Common myeloid progenitor, CD34-positive (primary cell): ENCODE data around the gene CLRN1. TPM values are rescaled to one million over a fixed set of nuclear protein-coding genes. Genes with fewer than 3 reads are reported as not detected.

ENCODE experiments used
- CTCF ChIA-PET: fragments of 350-600 bp; sonication (Branson Sonifier 250); formaldehyde crosslinking; loops from one replicate; lab custom pipeline; 2021; ENCODE audit warnings: antibody characterized with exemption; lab: Charles Lee
- POLR2A ChIA-PET: fragments of 350-600 bp; sonication (Branson Sonifier 250); formaldehyde crosslinking; loops from one replicate; lab custom pipeline; 2021; ENCODE audit warnings: antibody characterized with exemption; lab: Charles Lee
- DNase-seq, 3 donors: peaks; one replicate each; pipeline versions ENCODE4 v3.0.0 to v3.0.0-alpha.2; 2013
- H3K27ac ChIP-seq, 2 experiments: 1 replicate in 1 of 2; 2 replicates in 1 of 2; pipeline ENCODE4 v1.7.0; 2013; ENCODE audit warnings: inconsistent platforms in 2 of 2, low read length in 2 of 2, mild to moderate bottlenecking in 2 of 2, low read depth in 1 of 2, moderate library complexity in 1 of 2; ENCODE audit not compliant: severe bottlenecking in 2 of 2, insufficient read depth in 1 of 2, poor library complexity in 1 of 2
- H3K27me3 ChIP-seq, 5 experiments: replicated peaks in 2 of 5; 1 replicate in 3 of 5; 2 replicates in 2 of 5; pipeline versions ENCODE4 v1.6.1 to v1.7.0; 2013; ENCODE audit warnings: low read length in 4 of 5, mild to moderate bottlenecking in 2 of 5, moderate library complexity in 2 of 5, inconsistent platforms in 1 of 5; ENCODE audit not compliant: insufficient read depth in 5 of 5, control insufficient read depth in 4 of 5
- H3K36me3 ChIP-seq, 4 experiments: 1 replicate in 2 of 4; 2 replicates in 2 of 4; pipeline versions ENCODE4 v1.6.1 to v1.7.0; 2013; ENCODE audit warnings: low read length in 3 of 4, control low read depth in 1 of 4, mild to moderate bottlenecking in 1 of 4; ENCODE audit not compliant: control insufficient read depth in 4 of 4, insufficient read depth in 4 of 4
- H3K4me1 ChIP-seq, 4 experiments: 1 replicate in 3 of 4; 2 replicates in 1 of 4; pipeline versions ENCODE4 v1.6.1 to v1.7.1; 2013; ENCODE audit warnings: low read length in 3 of 4, mild to moderate bottlenecking in 3 of 4, control low read depth in 1 of 4, inconsistent platforms in 1 of 4, moderate library complexity in 1 of 4; ENCODE audit not compliant: control insufficient read depth in 4 of 4, insufficient read depth in 4 of 4; ENCODE audit errors: control extremely low read depth in 1 of 4
- H3K4me3 ChIP-seq, 7 experiments: 1 replicate in 4 of 7; 2 replicates in 3 of 7; pipeline versions ENCODE4 v1.5.1 to v1.7.0; 2013; ENCODE audit warnings: mild to moderate bottlenecking in 7 of 7, low read length in 6 of 7, moderate library complexity in 6 of 7, inconsistent platforms in 2 of 7, low read depth in 2 of 7, control low read depth in 1 of 7; ENCODE audit not compliant: insufficient read depth in 4 of 7, control insufficient read depth in 1 of 7; ENCODE audit errors: extremely low read depth in 1 of 7
- H3K9me3 ChIP-seq, 5 experiments: 1 replicate in 4 of 5; 2 replicates in 1 of 5; pipeline versions ENCODE4 v1.6.1 to v1.7.1; 2013; ENCODE audit warnings: low read length in 4 of 5, mild to moderate bottlenecking in 2 of 5, inconsistent platforms in 1 of 5, low read depth in 1 of 5, moderate library complexity in 1 of 5; ENCODE audit not compliant: control insufficient read depth in 4 of 5, insufficient read depth in 2 of 5; ENCODE audit errors: control extremely low read depth in 1 of 5
- WGBS: methylation state at CpG from one replicate; pipeline ENCODE4 v1.1.5; 2013; ENCODE audit not compliant: insufficient coverage; 5-methylcytosine and 5-hydroxymethylcytosine counted together
- polyA plus RNA-seq: library from polyadenylated mRNA; unstranded; fragments of 120-200 nt; gene quantifications from one replicate; pipeline ENCODE4 v1.2.1, GENCODE V29; 2013

The CLRN1 gene
- polyA plus RNA-seq = not detected

- POLR2A ChIA-PET = no interaction called here
- 93% methylated on average over 17 of the region's 18 CpGs for WGBS
Observed at GRCh38 chr3:150972366-150973071, at the start of gene CLRN1. Gene CLRN1, minus strand, starts transcription at chr3:150972727. Its CDS starts 19 bp downstream, at chr3:150972708.

GRCh38 chr3:151016478-151016795 is 43.9 kb upstream of the CLRN1 start:
- H3K4me3 ChIP-seq = no peak overlapping the region
- peaks cover 0 to 14% (median 4%) of the 10 kb centered on the region in 4 experiments for H3K4me1 ChIP-seq
- WGBS = no CpG with 5 or more reads among the region's 2 CpGs
- H3K27me3 ChIP-seq = no peaks in the 10 kb centered on the region
- no peaks in the 10 kb centered on the region for H3K9me3 ChIP-seq
- ChIA-PET POLR2A (no interaction called here), CTCF (interaction anchor here (1.5 kb wide), 1 partner anchor 69 kb away, joined by 3 read pairs; the partner anchor contains the start of gene MED12L)
- no peak overlapping the region for H3K27ac ChIP-seq
- DNase-seq = peak in 2 of 3 donors; percentile 13 to 18
- no peaks in the 10 kb centered on the region for H3K36me3 ChIP-seq

More at GRCh38 chr3:150972366-150973071, at the start of gene CLRN1:
- no peak for DNase-seq
- Histone ChIP-seq H3K9me3 (no peaks in the 10 kb centered on the region), H3K36me3 (no peaks in the 10 kb centered on the region), H3K27me3 (no peaks in the 10 kb centered on the region), H3K4me3 (no peak within 1 kb of the TSS), H3K27ac (no peak within 1 kb of the TSS), H3K4me1 (no peaks in the 10 kb centered on the region)
- CTCF ChIA-PET = no interaction called here

GRCh38 chr3:151015767-151016477 is 43.4 kb upstream of the CLRN1 start:
- H3K4me1 ChIP-seq = peaks cover 0 to 14% (median 4%) of the 10 kb centered on the region in 4 experiments
- H3K9me3 ChIP-seq = no peaks in the 10 kb centered on the region
- ChIA-PET CTCF (interaction anchor here (1.5 kb wide), 1 partner anchor 70 kb away, joined by 3 read pairs; the partner anchor contains the start of gene MED12L), POLR2A (interaction anchor here (0.6 kb wide), 1 partner anchor 200 kb away, joined by 7 read pairs; no protein-coding TSS in a partner anchor)
- 58% methylated on average over 2 of the region's 3 CpGs for WGBS
- no peak overlapping the region for H3K4me3 ChIP-seq
- peak in 2 of 3 donors; percentile 26 to 34 for DNase-seq
- H3K27ac ChIP-seq = no peak overlapping the region
- H3K36me3 ChIP-seq = no peaks in the 10 kb centered on the region
- no peaks in the 10 kb centered on the region for H3K27me3 ChIP-seq

- no peaks in the 10 kb centered on the region for H3K36me3 ChIP-seq
- H3K9me3 ChIP-seq = no peaks in the 10 kb centered on the region
- H3K27me3 ChIP-seq = no peaks in the 10 kb centered on the region
- H3K4me3 ChIP-seq = no peak overlapping the region
- 97% methylated on average over 5 of the region's 5 CpGs for WGBS
- POLR2A ChIA-PET = no interaction called here
- DNase-seq = no peak
- H3K4me1 ChIP-seq = peaks cover 0 to 14% (median 4%) of the 10 kb centered on the region in 4 experiments
- H3K27ac ChIP-seq = no peak overlapping the region
- CTCF ChIA-PET = interaction anchor here (0.5 to 1.6 kb wide), 3 partner anchors 14 to 80 kb away, joined by 3 to 5 read pairs (median 4); no protein-coding TSS in a partner anchor
Observed at GRCh38 chr3:151015181-151015580, 42.7 kb upstream of the CLRN1 start.

GRCh38 chr3:151014501-151015018 is 42.0 kb upstream of the CLRN1 start:
- CTCF ChIA-PET = interaction anchor here (0.5 to 2.4 kb wide), 7 partner anchors 9 to 131 kb away, joined by 3 to 6 read pairs (median 4); partner anchors contain the start of gene MED12L
- 54% methylated on average over 2 of the region's 4 CpGs for WGBS

GRCh38 chr3:151012753-151013152 is 40.2 kb upstream of the CLRN1 start:
- Histone ChIP-seq H3K4me1 (peaks cover 0 to 14% (median 4%) of the 10 kb centered on the region in 4 experiments), H3K9me3 (no peaks in the 10 kb centered on the region), H3K4me3 (no peak overlapping the region), H3K27me3 (no peaks in the 10 kb centered on the region), H3K27ac (no peak overlapping the region), H3K36me3 (no peaks in the 10 kb centered on the region)
- ChIA-PET CTCF (interaction anchor here (1.1 to 2.4 kb wide), 3 partner anchors 54 to 133 kb away, joined by 3 to 6 read pairs (median 4); partner anchors contain the start of gene MED12L), POLR2A (no interaction called here)
- WGBS = 100% methylated on average over 2 of the region's 3 CpGs
- no peak for DNase-seq

More at GRCh38 chr3:151014501-151015018, 42.0 kb upstream of the CLRN1 start:
- no peak overlapping the region for H3K4me3 ChIP-seq
- no peaks in the 10 kb centered on the region for H3K9me3 ChIP-seq
- DNase-seq = no peak
- peaks cover 0 to 14% (median 4%) of the 10 kb centered on the region in 4 experiments for H3K4me1 ChIP-seq
- no peak overlapping the region for H3K27ac ChIP-seq
- no peaks in the 10 kb centered on the region for H3K36me3 ChIP-seq
- H3K27me3 ChIP-seq = no peaks in the 10 kb centered on the region
- POLR2A ChIA-PET = no interaction called here
